Stimulated activated CD4-positive, alpha-beta T cell treated with anti-CD3 and anti-CD28 coated beads, Interleukin-1b, Interleukin-23, amount 100 ng/mL, for 48 hours (primary cell): Measurements from ENCODE around the gene HOXB5.

Experiments
- DNase-seq: peaks from one replicate; pipeline ENCODE4 v3.0.0-alpha.2; 2020

Gene HOXB5

GRCh38 chr17:48571826-48572417 lies 21.7 kb downstream of the HOXB5 start:
- no peak for DNase-seq

GRCh38 chr17:48571024-48571818 lies 22.4 kb downstream of the HOXB5 start:
- DNase-seq = no peak

GRCh38 chr17:48570325-48571023 lies 23.1 kb downstream of the HOXB5 start:
- DNase-seq = no peak

DNA sequence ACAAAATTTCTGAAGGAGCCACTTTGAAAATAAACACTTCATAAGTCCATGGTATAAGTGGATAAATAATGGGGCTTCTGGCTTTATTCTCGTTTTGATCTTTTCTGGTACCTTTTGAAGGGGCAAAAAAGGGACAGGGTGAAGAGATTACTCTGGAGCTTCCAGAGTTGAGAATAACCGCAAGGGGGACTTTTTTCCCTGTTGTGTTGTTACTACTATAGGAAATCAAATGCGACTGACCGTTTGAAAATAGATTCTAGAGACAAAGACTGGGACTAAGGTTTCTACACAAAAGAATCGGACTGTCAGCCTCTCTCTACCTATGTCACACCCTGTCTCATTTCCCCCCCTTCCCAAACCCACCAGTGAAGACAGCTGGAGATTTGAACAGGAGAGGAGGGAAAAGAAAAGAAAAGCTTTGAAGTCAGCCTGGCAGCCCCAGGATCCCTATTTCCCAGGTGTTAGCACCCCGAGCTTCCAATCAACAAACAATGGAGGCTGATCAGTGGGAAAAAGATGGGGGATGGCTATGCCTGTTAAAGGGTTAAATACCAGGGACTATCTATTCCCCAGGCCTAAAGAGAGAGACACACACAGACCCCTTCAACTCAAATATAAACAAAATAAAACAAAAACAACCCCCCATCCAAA lies 23.8 kb downstream of the HOXB5 start:
- DNase-seq = no peak

DNA sequence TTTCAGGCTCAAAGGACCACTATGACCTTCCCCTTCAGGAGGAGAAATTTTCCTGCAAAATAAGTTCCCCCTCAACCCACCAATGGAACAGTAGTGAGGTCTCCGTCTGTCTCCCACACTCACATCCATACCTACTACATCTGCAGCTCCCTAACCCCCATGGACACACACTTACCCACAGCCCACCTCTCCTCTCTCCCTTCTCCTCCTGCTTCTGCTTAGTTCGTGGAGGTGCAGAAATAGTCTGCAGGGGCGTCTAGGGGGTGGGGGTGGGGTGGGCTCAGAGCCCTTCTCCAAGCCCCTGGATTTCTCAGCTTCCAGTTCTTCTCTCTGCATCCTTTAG lies 24.4 kb downstream of the HOXB5 start:
- no peak for DNase-seq

DNA sequence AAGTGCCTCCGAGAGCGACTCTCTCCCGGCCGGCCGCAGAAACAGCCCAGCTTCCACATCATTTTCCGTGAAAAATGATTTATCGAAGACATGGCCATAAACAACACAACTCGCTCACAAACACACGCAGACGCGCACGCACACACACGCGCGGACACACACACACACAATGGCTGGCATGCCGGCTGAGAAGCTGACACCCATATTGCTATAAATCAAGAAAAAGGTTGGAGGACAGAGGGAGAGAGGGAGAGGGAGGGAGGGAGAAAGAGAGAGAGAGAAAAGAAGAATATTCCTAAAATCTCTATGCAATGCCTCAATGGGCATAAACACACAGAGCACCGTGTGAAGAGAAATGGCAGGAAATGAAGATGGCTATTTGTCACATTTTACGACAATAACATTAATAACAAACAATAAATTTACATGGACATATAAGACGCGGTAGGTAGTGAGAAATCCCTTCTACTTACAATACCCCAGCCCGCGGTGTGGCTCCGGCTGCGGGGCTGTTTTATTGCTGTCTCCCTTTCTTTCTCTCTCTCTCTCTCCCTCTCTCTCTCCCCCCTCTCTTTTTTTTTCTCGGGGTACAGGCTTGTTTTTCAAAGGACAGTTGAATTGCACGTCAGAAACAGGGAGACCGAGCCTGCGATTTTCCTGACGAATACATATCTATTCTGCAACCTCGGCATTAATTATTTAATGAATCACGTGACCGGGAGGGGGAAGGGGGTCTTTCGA lies 24.9 kb downstream of the HOXB5 start:
- no peak for DNase-seq

DNA sequence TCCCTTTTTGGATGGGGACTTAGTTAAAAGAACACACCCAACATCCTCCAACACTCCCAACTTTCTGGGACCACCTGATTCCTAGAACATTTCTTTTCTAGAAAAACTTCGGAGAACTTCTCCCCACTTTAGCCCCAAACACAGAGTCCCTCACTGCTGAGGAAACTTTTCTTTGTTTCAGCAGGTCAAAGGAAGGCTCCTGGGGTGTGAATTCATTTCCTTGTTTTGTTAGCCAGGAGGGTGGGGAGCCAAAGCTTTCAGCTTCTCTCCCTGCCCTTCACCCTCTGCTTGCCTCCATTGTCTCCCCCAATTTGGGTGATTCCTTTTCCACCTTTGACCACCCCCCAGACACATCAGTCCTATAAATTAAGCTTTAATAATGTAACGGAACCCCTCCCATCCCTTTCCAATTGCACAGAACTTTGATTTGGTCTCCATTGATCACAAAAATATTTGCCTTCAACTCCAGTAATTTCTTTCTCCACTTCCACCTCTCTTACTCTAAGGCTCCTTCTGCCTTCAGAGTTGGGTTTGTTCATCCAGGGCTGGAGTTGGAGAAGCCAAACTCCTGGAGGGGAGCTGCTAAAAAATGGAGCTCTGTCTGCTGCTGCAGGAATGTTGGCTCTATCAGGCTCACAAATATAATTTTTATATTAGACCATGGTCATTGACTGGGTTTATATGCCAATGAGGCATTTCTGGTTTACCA lies 25.8 kb downstream of the HOXB5 start:
- DNase-seq = no peak

DNA sequence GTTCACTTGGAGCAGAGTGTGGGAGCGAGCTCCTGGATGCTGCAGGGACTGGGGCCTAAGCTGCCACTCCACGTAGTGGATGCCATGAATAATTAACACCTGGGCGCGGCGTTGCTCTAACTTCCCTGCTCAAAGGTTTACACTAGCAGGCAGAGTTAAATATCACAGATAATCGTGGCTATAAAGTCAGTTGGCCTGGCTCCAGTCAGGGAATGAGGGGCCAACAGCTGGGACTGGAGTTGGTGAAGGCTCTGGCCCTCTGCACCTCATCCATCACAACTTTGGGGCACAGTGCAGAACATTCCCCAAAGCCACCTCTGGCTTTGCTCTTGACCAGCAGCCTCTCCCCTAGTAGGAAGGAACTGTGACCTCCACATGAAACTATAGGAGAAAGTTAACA lies 26.4 kb downstream of the HOXB5 start:
- DNase-seq = no peak

DNA sequence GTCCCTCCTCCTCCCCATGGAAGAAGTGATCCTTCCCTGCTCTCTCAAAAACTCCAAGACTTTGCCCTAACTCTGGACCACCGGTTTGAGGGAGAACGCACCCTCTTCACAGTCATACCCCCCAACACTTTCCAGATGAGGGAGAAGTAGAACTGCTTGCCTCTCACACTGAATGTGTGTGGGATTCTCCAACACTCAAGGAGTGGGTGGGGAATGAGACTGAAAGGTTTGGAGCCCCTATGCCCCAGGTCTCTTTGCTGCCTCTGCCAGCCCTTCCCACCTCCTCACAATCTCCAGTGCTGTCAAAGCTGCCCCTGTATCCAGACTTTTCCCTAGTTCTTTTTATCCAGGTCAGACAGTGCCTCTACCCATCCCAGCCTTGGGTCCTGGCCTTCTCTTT lies 26.9 kb downstream of the HOXB5 start:
- no peak for DNase-seq

GRCh38 chr17:48565925-48566710 lies 27.5 kb downstream of the HOXB5 start:
- DNase-seq = no peak

DNA sequence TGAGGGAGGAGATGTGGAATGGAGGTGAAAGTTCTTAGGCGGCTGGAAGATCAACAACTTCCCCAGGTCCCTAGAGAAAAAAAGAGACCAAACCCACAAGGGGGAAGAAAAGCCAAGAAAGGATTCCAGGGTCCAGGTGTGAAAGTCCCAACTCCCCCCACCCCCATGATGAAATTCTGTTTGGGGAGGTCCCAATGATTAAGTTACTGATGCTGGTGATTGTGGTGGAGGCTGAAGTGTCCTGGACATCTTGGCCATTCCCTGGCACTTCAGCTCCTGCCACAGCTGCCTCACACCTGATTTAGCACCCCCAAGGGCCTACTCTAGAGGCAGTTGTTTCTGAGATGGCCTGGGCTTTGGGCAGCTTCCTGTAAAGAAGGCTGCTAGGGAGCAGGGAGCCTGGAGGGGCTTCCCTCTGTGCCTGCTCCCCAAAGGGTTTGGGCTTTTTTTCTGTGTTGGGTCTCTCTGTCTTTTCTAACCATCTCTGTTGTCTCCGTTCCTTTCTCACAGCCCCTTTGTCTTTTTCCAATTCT lies 28.5 kb downstream of the HOXB5 start:
- no peak for DNase-seq

- no peak for DNase-seq
These were observed 29.2 kb downstream of the HOXB5 start for GRCh38 chr17:48564188-48565021.

DNA sequence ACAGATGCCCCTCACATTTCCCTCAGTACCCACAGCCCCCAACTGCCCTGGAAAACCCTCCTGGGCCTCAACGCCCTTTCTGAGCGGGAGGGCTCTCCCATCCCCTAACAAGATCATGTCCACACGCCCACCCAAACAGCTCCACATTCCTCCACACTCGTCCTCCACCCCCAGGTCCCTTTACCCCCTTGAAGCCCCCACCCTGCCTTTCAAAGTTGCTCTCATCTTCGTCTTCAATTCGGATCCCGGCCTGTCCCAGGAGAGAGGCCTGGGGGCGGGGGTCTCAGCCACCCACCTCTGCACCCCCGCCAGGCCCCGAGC lies 29.8 kb downstream of the HOXB5 start:
- DNase-seq = no peak

GRCh38 chr17:48563385-48563838 lies 30.2 kb downstream of the HOXB5 start:
- no peak for DNase-seq

GRCh38 chr17:48562934-48563333 lies 30.6 kb downstream of the HOXB5 start:
- no peak for DNase-seq

- DNase-seq = no peak
These were observed 31.4 kb downstream of the HOXB5 start for GRCh38 chr17:48561884-48562810.

- no peak for DNase-seq
These were observed 33.5 kb downstream of the HOXB5 start for GRCh38 chr17:48559840-48560817.
